ACC112 (cell line): ENCODE data around the gene ZFP91.

Experiments
- H2AFZ ChIP-seq: fragments of 200-600 bp; sonication (generic); one replicate; pipeline ENCODE4 v1.6.0; 2017; ENCODE audit warnings: antibody characterized with exemption, low read length; ENCODE audit not compliant: unreplicated experiment
- H3K27ac ChIP-seq: fragments of 200-600 bp; sonication (generic); 2 replicates; pipeline ENCODE4 v1.5.1; 2014; ENCODE audit warnings: low read depth, mild to moderate bottlenecking, antibody characterized with exemption, low read length, moderate library complexity
- H3K27me3 ChIP-seq: fragments of 200-600 bp; sonication (generic); 2 replicates; pipeline ENCODE4 v1.6.1; 2014; ENCODE audit warnings: mild to moderate bottlenecking, antibody characterized with exemption, low read length, moderate library complexity, mixed read lengths; ENCODE audit not compliant: insufficient read depth
- H3K36me3 ChIP-seq: fragments of 200-600 bp; sonication (generic); 2 replicates; pipeline ENCODE4 v1.6.1; 2016; ENCODE audit warnings: mild to moderate bottlenecking, antibody characterized with exemption, low read length, moderate library complexity, mixed read lengths; ENCODE audit not compliant: insufficient read depth
- H3K4me1 ChIP-seq: fragments of 200-600 bp; sonication (generic); one replicate; pipeline ENCODE4 v1.6.1; 2016; ENCODE audit warnings: low read length, mixed read lengths; ENCODE audit not compliant: insufficient read depth, unreplicated experiment, control insufficient read depth
- H3K4me3 ChIP-seq: fragments of 200-600 bp; sonication (generic); 2 replicates; pipeline ENCODE4 v1.5.1; 2014; ENCODE audit warnings: mild to moderate bottlenecking, low read depth, low read length
- H3K79me2 ChIP-seq: fragments of 200-600 bp; sonication (generic); one replicate; pipeline ENCODE4 v1.6.0; 2016; ENCODE audit warnings: low read length; ENCODE audit not compliant: control insufficient read depth, unreplicated experiment, insufficient read depth

Gene ZFP91

DNA sequence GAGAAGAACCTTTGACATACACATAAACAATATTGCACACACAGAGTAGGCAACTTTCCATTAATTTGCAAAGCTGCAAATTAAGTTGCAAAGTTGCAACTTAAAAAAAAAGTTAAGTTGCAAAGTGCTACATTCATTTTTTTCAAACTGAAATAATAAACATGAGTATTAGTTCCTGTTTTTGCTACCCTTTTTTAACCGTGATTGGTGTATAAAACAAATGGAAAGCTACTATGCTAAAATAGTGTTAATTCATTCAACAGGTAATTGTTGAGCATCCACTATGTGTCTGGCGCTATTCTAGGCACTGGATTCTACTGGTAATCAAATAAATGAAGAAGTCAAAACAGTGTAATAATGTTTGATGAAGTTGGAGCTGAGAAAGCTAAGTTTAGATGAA is 8.1 kb downstream of the ZFP91 start:
- Histone ChIP-seq H3K4me1 (peaks cover 22% of the 10 kb centered on the region), H3K36me3 (peaks cover 14% of the 10 kb centered on the region), H3K79me2 (peaks cover 93% of the 10 kb centered on the region)

DNA sequence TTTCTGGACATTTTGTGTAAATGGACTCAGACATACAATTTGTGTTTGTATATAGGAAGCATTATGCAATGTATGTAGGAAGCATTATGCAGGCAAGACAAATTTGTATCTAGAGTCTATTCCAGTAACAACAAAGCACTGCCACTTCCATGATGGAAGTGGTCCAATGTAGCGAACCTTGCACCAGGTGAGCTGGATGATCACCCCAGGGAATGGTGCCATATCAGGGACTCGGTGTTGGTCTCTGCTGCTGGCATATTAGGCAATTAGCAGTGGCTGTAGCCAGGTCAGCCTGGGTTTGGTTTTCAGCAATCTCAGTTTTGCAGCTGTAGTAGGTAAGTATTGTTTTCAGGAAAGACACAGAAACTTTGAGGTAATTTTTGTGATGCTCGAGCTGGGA is 12.8 kb downstream of the ZFP91 start:
- Histone ChIP-seq H3K27me3 (no peaks in the 10 kb centered on the region), H3K4me3 (no peak overlapping the region), H3K36me3 (peaks cover 12% of the 10 kb centered on the region; the same call in 1 of the 2 replicates), H3K79me2 (peaks cover 86% of the 10 kb centered on the region), H2AFZ (no peak overlapping the region), H3K4me1 (no peaks in the 10 kb centered on the region), H3K27ac (no peak overlapping the region)

More for the DNA sequence above, 8.1 kb downstream of the ZFP91 start:
- Histone ChIP-seq H2AFZ (no peak overlapping the region), H3K27me3 (no peaks in the 10 kb centered on the region), H3K27ac (no peak overlapping the region), H3K4me3 (no peak overlapping the region)

DNA sequence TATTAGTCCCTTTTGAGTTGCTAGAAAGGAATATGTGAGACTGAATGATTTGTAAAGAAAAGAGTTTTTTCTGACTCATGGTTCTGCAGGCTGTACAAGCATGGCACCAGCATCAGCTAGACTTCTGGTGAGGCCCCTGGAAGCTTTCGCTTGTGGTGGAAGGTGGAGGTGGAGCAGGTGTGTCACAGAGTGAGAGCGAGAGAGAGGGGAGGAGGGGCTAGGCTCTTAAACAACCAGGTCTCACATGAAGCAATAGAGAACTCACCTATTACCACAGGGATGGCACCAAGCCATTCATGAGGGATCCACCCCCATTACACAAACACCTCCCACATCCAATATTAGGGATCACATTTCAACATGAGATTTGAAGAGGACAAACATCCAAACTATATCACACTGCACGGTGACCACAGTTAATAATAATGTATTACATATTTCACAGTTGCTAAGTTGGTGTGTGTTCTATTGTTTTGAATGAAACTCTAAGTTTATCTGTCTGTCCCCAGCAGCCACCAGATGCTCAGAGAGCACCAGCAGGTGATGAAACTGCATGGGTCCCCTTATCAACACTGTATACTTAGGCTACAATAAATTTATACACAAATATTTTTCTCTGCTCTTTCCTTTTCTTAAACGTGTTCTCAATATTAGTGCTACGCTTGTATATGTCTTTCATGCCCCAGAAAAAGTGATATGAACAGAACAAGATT is 14.1 kb downstream of the ZFP91 start:
- H3K27me3 ChIP-seq, result no peaks in the 10 kb centered on the region
- no peak overlapping the region for H2AFZ ChIP-seq
- peaks cover 3% of the 10 kb centered on the region; the same call in 1 of the 2 replicates for H3K36me3 ChIP-seq
- H3K27ac ChIP-seq, result no peak overlapping the region
- H3K79me2 ChIP-seq, result peaks cover 86% of the 10 kb centered on the region
- no peaks in the 10 kb centered on the region for H3K4me1 ChIP-seq
- no peak overlapping the region for H3K4me3 ChIP-seq

DNA sequence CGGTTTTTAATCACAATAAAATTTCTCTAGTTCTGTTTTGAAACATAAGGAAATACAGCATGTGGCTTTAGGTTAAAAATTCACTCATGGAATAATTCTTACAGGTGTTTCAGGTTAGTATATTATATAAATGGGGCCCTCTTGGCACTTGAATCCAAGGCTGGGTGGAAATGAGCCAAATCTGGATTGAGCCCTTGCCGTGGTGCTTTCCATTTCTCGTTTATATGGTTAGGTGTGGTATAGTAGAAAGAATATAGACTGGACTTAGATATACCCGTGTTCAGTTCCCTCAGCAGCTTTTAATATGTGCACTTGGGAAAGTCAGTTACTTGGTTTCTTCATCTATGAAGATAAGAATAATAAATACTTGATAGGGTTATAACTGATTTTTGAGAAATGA is 16.0 kb downstream of the ZFP91 start:
- H3K4me1 ChIP-seq, result no peaks in the 10 kb centered on the region
- H2AFZ ChIP-seq, result no peak overlapping the region
- no peak overlapping the region for H3K27ac ChIP-seq
- H3K27me3 ChIP-seq, result no peaks in the 10 kb centered on the region
- no peak overlapping the region for H3K4me3 ChIP-seq
- H3K36me3 ChIP-seq, result peaks cover 3% of the 10 kb centered on the region; the same call in 1 of the 2 replicates
- peaks cover 89% of the 10 kb centered on the region for H3K79me2 ChIP-seq

DNA sequence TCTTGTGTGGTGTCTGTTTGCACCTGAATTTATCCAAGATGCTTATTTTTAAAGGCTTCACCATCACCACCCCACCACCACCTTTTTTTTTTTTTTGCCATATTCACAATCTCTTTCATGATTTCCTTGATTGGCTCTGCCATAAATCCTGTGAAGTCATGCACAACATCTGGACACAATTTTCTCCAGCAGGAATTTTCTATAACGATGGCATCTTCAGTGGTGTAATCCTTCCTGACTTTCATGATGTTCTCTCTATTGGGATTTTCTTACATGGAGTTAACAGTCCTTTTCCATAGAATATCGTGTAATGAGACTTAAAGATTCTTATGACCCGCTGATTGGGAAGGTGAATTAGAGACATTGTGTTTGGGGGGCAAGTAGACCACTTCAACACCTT is 17.8 kb downstream of the ZFP91 start:
- Histone ChIP-seq H3K27ac (no peak overlapping the region), H3K36me3 (peaks cover 3% of the 10 kb centered on the region; the same call in 1 of the 2 replicates), H3K79me2 (peaks cover 90% of the 10 kb centered on the region), H3K27me3 (no peaks in the 10 kb centered on the region), H3K4me1 (no peaks in the 10 kb centered on the region), H2AFZ (no peak overlapping the region), H3K4me3 (no peak overlapping the region)

DNA sequence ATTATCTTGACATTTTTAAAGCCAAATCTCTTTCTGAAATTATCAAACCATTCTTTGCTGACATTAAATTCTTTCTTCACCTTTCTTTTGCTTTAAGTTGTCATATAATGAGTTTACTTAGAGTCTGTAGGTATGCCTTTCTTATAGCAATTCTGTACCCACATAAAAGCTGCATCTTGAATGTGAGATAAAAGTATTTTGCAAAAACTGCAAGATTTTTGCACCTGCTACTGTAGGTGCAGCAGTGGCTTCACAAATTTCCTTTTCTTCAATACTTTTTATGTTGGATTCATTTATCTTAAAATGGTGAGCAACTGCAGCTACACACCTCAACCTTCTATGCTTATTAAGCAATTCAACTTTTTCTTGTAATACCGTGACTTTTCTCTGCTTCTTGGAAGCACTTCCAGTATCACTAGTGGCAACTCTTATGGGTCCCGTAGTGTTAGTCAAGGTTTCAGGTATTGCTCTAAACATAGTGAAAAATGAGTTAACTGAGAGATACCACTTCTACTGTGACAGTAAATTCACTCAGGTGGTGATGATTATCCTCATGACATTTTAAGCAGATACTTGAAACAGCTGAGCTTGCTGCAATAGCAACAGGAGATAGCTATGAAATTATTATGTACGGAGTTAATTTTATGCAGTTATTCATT is 18.8 kb downstream of the ZFP91 start:
- peaks cover 91% of the 10 kb centered on the region for H3K79me2 ChIP-seq
- H2AFZ ChIP-seq, result no peak overlapping the region
- no peak overlapping the region for H3K4me3 ChIP-seq
- H3K27ac ChIP-seq, result no peak overlapping the region
- H3K4me1 ChIP-seq, result no peaks in the 10 kb centered on the region
- H3K36me3 ChIP-seq, result no peaks in the 10 kb centered on the region; the same call in 1 of the 2 replicates
- H3K27me3 ChIP-seq, result no peaks in the 10 kb centered on the region

DNA sequence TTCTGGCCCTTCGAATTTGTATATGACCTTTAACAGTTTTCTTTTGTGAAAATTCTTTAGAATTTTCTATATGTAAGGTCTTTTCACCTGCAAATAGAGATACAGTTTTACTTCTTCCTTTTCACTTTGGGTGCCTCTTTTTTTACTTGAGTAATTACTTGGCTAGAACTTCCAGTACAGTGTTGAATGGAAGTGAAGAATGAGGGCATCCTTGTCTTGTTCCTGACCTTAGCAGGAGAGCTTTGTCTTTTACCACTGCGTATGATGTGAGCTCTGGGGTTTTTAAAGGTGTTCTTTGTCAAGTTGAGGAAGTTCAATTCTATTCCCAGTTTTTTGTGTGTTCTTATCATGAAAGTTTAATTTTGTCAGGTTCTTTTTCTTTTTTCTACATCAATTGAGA is 21.6 kb downstream of the ZFP91 start:
- no peak overlapping the region for H3K4me3 ChIP-seq
- H3K36me3 ChIP-seq, result no peaks in the 10 kb centered on the region; the same call in 1 of the 2 replicates
- H3K4me1 ChIP-seq, result peaks cover 6% of the 10 kb centered on the region
- H3K27me3 ChIP-seq, result no peaks in the 10 kb centered on the region
- H3K27ac ChIP-seq, result no peak overlapping the region
- no peak overlapping the region for H2AFZ ChIP-seq
- peaks cover 95% of the 10 kb centered on the region for H3K79me2 ChIP-seq

DNA sequence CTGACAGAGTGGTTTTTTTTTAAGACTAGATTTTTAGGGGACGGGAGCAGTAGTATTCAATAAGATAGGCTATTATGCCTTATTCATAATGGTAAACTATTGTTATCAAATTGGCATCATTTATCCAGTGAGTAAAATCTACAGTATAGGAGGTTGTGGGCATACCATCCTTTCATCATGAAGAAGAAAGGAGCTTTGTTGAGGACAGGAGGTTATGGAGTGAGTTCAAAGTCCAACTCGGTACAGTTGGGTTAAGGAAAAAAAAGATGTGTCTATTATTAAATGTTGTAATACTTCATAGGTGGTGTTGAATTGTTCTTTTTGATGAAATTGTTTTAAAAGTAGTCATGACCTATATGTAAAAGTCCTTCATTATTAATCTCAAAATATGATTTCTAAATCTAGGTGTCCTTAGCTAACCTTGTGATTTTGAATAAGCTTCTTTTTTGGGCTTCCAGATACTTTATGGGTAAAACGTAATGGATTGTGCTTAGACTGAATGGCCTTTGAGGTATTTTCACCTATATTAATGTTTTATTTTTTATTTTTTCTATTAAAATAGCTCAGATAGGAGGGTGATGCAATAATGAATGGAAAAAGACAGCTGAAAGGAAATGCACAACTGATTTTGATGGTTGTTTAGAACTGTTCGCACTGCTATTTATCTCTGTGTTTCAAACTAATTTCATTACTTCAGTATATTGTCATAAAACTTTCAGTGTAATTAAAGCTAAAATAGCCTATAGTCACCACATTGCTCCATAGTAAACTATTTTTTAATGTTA is 28.3 kb downstream of the ZFP91 start:
- Histone ChIP-seq H2AFZ (no peak overlapping the region), H3K4me3 (no peak overlapping the region), H3K4me1 (peaks cover 7% of the 10 kb centered on the region), H3K79me2 (peaks cover 70% of the 10 kb centered on the region), H3K36me3 (peaks cover 19% of the 10 kb centered on the region), H3K27ac (no peak overlapping the region), H3K27me3 (no peaks in the 10 kb centered on the region)

DNA sequence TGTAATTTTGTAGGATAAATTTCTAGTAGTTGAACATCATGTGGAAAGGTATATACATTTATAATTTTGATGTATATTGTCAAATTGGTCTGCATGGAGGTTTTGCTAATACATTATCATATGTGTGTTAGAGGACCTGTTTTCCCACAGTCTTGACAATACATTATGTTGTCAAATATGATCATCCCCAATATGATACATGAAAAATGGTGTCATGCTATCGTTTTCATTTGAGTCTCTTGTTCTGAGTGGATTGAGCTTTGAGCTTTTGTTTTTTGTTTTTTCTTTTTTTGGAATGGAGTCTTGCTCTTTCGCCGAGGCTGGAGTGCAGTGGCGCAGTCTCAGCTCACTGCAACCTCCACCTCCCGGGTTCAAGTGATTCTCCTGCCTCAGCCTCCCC is 29.5 kb downstream of the ZFP91 start:
- Histone ChIP-seq H3K27me3 (no peaks in the 10 kb centered on the region), H2AFZ (no peak overlapping the region), H3K27ac (no peak overlapping the region), H3K4me3 (no peak overlapping the region), H3K36me3 (peaks cover 31% of the 10 kb centered on the region), H3K4me1 (peaks cover 7% of the 10 kb centered on the region), H3K79me2 (peaks cover 58% of the 10 kb centered on the region)

DNA sequence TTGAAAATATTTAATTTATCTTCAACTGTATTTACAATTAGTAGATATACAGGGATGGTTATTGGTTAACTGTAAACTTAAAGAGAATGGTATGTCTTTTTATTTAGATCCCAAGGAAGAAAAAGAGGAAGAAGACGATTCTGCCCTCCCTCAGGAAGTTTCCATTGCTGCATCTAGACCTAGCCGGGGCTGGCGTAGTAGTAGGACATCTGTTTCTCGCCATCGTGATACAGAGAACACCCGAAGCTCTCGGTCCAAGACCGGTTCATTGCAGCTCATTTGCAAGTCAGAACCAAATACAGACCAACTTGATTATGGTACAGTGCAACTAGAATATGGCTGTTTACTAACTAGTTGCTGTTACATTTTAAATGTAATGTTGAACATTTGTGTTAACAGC is 30.9 kb downstream of the ZFP91 start:
- Histone ChIP-seq H3K4me1 (peaks cover 7% of the 10 kb centered on the region), H2AFZ (no peak overlapping the region), H3K4me3 (no peak overlapping the region), H3K36me3 (peaks cover 40% of the 10 kb centered on the region), H3K27ac (no peak overlapping the region), H3K27me3 (no peaks in the 10 kb centered on the region), H3K79me2 (peaks cover 47% of the 10 kb centered on the region)
